ENCODE measurements around the gene HS6ST3.

DNA sequence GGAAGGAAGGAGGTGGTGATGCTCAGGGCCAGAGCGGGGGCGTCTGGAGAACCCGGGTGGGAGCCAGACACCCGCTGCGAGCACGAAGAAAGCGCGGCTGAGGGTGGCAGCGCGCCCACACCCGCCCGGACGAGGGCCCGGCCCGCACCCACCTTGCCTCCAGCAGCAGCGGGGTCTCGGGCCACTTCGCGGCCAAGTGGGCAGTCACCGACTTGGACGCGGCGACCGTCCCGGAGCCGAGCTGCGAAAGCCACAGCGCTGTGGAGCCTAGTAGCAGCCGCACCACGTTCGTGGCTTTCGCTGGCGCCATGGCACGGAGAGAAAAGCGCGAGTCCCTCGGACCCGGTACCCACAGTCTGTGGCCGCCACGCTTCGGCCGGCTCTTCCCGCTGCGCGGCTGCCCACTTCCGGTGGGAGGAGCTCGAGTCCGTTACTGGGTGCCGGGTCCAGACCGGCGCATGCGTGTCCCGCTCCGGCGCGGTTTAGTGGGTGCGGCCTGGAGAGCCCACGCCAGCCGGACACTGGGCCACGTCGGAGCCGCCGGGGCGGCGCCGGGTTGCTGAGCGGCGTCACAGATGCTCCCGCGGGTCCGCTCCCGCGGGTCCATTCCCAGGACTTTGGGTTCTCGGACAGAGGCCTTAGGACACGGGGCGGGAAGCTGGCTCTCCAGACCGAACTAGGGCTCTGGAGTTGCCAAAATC lies 36.8 kb upstream of the HS6ST3 start, which contains the start of gene UGGT2:
- TF ChIP-seq, protein P1, sequence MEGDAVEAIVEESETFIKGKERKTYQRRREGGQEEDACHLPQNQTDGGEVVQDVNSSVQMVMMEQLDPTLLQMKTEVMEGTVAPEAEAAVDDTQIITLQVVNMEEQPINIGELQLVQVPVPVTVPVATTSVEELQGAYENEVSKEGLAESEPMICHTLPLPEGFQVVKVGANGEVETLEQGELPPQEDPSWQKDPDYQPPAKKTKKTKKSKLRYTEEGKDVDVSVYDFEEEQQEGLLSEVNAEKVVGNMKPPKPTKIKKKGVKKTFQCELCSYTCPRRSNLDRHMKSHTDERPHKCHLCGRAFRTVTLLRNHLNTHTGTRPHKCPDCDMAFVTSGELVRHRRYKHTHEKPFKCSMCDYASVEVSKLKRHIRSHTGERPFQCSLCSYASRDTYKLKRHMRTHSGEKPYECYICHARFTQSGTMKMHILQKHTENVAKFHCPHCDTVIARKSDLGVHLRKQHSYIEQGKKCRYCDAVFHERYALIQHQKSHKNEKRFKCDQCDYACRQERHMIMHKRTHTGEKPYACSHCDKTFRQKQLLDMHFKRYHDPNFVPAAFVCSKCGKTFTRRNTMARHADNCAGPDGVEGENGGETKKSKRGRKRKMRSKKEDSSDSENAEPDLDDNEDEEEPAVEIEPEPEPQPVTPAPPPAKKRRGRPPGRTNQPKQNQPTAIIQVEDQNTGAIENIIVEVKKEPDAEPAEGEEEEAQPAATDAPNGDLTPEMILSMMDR (IDR thresholded peaks at IDR 0.05): peak in 1 of 5 experiments; percentile 8
- peak; percentile 74 for TF ChIP-seq POLR2A (IDR thresholded peaks at IDR 0.05)
- peak; percentile 75 to 91 (median 89) for TF ChIP-seq POLR2AphosphoS5 (IDR thresholded peaks at IDR 0.05)

Data from transverse colon (tissue), 4 donors.